GM18519 (cell line): ENCODE results near the gene VWA1.
"Not testable (repeated sequence)": the region's sequence is repeated elsewhere in the genome, so short reads cannot be mapped to it uniquely, and the experiment has no call there.

ENCODE experiments used
- ATAC-seq: cut with Tn5 transposase; IDR thresholded peaks from one replicate; pipeline ENCODE4 v1.9.1; 2021; ENCODE audit warnings: mild to moderate bottlenecking, moderate library complexity; ENCODE audit not compliant: unreplicated experiment, low FRiP score

The VWA1 gene

DNA sequence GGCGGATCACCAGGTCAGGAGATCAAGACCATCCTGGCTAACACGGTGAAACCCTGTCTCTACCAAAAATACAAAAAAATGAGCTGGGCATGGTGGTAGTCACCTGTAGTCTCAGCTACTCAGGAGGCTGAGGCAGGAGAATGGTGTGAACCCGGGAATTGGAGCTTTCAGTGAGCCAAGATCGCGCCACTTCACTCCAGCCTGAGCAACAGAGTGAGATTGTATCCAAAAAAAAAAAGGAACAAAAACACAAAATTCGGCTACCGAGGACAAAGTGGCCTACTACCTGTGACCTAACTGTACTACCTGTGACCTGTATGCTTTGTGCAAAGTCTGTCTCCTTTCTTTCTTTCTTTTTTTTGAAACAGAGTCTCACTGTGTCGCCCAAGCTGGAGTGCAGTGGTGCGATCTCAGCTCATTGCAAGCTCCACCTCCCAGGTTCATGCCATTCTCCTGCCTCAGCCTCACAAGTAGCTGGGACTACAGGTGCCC lies 32.5 kb upstream of the VWA1 start:
- not testable (repeated sequence) for ATAC-seq

DNA sequence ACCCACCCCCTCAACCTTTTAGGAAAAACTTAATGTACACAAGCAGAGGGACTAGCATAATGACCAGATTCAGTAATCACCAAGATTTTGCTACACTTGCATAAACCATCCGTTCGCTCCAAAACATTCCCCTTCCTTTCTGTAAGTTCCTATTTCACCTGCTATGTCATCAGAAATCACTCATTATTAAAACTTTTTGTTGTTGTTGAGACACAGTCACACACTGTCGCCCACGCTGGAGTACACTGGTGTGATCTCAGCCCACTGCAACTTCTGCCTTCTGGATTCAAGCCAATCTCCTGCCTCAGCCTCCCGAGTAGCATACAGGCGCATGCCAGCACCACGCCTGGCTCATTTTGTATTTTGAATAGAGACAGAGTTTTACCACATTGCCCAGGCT lies 31.8 kb upstream of the VWA1 start:
- ATAC-seq = no peak

DNA sequence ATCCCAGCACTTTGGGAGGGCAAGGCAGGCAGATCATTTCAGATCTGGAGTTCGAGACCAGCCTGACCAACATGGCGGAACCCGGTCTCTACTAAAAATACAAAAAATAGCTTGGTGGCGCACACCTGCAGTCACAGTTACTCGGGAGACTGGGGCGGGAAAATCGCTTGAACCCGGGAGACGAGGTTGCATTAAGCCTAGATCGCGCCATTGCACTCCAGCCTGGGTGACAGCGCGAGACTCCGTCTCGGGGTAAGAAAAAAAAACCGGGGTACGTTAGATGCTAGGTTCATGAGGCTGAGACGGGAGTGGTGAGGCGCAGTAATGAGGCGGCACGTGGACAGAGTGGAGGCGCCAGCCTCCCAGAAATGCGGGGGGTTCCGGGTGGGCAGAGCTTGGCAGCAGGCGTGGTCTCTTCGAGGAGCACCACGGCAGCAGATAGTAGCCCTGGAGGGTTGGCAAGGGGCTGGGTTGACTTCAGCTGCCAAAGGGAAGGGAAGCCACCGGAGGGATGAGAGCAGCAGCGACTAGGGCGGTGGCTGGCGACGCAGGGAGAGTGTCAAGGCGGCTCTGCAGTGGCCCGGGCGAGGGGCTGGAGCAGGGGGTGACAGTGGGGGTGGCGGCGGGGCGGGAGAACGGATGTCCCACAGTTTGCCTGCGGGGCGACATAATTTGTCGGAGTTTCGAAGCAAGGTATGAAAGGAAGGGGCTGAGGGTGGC lies 29.2 kb upstream of the VWA1 start:
- ATAC-seq = no peak

DNA sequence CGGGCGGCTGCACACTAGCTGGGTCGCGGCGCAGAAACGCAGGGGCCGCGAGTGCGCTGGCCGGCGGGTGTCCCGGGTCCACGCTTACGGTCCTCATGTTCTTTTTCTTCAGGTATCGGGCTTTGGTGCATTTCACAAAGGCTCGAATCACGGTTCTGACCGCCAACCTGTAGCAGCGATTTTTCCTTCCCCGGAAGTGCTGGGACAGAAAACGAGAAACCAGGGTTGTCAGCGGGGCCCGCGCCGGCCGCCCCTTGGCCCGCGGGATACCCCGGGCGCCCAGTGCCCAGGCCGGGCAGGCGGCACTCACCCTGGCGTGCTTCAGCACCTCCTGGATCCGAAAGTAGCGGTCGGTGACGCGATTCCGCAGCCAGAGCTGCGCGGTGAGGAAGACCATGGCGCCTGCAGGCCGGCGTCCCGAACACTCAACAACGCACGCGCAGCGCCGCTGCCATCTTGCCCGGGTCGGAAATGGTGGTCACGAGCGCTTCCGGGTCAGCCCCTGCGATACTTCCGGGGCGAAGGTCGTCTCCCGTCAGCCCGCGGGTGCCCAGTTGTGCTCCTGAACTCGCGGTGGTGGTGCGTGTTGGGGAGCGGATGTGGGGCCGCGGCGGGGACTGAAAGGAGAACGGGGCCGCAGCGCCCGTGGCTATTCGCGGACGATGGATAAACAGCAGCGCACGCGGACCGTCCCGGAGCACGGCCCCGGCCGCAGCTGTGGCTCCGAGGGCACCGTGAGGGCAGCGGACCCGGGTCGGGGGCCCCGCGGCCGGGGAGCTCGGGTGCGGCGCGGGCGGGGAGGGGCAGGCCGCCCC lies 28.5 kb upstream of the VWA1 start, which contains the start of gene MRPL20:
Gene MRPL20 (minus strand): TSS at position 473 of the 815 bp plus-strand sequence. CDS start 76 bp downstream, at position 397.
- peak; percentile 61 for ATAC-seq

DNA sequence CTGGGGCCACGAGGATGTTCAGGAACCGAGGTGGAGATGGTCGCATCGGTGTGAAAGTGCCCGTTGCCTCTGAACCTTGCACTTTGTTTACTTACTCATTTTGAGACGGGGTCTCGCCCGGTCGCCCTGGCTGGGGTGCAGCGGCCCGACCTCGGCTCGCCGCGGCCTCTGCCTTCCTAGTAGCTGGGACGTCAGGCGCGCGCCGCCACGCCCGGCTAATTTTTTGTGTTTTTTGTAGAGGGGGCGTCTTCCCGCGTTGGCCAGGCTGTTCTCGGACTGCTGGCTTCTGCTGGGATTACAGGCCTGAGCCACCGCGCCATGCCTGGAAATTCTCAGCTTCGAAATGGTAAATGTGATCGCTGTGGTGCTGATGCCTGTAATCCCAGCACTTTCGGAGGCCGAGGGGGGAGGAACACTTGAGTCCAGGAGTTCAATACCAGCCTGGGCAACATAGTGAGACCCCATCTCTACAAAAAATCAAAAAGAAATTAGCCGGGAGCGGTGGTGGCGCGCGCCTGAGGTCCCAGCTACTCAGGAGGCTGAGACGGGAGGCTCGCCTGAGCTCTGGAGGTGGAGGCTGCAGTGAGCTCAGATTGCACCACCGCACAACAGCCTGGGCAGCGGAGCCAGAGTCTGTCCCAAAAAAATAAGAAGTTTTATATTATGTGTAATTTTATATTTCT lies 27.7 kb upstream of the VWA1 start:
- ATAC-seq = no peak

DNA sequence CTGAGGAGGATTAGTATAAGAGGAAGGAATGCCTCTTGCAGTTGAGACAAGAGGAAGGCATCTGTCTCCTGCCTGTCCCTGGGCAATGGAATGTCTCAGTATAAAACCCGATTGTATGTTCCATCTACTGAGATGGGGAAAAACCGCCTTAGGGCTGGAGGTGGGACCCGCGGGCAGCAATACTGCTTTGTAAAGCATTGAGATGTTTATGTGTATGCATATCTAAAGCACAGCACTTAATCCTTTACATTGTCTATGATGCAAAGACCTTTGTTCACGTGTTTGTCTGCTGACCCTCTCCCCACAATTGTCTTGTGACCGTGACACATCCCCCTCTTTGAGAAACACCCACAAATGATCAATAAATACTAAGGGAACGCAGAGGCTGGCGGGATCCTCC lies 25.3 kb upstream of the VWA1 start:
- ATAC-seq = not testable (repeated sequence)

DNA sequence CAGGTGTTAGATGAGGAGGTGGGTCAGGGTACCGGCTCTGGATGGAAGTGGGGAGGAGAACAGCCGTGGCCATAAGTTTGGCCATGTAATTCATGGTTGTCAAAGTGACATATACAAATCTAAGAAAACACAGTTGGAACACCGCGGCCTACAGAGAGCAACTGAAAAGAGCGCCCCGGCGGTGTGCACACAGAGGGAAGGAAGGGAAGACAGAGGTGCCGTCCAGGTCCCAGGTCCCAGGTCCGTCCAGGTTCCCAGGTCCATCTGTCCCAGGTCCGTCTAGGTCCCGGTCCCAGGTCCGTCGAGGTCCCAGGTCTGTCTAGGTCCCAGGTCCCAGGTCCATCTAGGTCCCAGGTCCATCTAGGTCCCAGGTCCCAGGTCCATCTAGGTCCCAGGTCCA lies 23.9 kb upstream of the VWA1 start:
- no peak for ATAC-seq

DNA sequence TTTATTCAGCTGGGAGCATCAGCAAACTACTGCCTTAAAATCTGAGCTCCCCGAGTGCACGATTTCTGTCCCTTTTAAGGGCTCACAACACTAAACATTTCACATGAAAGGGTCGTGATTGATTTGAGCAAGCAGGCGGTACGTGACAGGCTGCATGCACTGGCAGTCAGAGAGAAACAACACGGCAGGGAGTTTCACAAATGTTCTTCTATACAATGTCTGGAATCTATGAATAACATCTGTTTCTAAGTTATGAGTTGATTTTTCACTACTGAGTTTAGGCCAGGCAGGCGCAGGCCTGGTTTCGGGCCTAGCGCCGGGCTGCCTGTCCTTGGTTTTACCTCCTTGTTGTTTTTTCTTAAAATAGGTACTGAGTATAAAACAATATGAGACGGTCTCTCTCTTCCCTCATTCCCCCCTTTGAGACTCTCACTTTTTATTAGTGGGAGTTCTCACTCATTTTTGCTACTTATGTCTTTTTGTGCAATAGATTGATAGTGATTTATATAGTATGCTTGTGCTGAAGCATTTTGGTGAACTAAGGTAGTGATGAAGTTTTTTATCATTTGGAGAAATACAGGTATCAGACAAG lies 23.1 kb upstream of the VWA1 start:
- not testable (repeated sequence) for ATAC-seq

DNA sequence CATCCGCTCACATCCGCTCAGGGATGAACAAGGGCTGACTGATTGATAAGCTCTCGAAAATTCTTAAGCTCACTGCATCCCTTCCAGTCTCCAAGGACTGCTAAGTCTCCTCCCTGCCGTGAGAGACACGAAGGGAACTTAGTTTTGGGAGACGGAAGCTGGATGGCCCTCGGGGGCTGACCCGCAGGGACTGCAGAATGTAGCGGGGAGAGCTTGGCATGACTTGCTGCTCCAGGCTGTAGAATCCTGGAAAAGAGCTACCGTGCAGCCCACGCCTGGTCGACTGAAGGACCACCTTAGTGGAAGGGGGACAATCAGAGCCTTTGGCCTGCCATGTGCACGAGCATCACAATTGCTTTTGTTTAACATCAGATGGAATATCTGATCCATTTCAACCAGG lies 19.7 kb upstream of the VWA1 start:
- no peak for ATAC-seq

DNA sequence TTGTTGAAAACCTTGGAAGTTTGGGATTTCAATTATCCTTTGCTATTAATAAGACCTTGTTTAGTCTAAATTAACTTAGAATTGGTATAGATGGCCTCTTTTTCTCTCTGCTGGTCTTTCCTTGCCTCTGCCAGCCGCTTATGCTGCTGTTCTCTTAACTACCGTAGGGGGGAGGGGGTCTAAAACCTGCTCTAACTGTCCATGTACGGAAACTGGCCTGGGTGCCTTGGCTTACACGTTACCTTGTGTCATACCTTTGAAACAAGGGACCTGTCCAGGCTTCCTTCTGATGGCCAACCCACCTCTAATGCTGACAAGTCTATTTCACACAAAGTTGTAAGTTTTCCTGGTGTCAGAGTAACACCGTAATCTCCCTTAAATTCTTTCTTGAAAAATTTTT lies 18.1 kb upstream of the VWA1 start:
- ATAC-seq = not testable (repeated sequence)

DNA sequence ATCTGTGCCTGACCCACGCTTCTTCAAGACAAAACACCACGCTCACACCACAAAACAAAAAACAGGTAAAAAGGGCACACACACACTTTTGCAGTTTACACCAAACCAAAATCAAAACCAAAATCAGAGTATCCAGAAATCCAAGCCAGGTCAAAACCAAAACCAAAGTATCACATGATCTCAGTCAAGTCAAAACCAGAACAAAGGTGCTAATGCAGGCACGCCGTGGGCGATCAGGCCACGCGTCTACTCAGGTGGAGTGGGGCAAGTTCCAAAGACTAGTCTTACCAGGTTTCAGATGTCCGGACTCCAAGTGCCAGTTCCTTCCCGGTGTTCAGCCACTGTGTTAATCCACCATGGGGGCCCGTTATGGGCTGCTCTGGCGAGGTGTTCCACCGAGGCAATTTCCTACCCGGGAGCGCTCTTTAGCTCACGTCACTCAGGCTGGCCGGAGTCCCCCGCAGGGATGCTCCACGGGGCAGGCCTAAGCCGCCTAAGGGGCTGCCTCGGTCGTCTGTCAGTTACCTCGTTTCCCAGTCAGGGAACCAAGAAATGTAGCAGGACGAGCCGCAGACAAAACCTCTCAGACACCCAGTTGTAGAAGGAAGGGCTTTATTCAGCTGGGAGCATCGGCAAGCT lies 17.5 kb upstream of the VWA1 start:
- ATAC-seq = not testable (repeated sequence)

DNA sequence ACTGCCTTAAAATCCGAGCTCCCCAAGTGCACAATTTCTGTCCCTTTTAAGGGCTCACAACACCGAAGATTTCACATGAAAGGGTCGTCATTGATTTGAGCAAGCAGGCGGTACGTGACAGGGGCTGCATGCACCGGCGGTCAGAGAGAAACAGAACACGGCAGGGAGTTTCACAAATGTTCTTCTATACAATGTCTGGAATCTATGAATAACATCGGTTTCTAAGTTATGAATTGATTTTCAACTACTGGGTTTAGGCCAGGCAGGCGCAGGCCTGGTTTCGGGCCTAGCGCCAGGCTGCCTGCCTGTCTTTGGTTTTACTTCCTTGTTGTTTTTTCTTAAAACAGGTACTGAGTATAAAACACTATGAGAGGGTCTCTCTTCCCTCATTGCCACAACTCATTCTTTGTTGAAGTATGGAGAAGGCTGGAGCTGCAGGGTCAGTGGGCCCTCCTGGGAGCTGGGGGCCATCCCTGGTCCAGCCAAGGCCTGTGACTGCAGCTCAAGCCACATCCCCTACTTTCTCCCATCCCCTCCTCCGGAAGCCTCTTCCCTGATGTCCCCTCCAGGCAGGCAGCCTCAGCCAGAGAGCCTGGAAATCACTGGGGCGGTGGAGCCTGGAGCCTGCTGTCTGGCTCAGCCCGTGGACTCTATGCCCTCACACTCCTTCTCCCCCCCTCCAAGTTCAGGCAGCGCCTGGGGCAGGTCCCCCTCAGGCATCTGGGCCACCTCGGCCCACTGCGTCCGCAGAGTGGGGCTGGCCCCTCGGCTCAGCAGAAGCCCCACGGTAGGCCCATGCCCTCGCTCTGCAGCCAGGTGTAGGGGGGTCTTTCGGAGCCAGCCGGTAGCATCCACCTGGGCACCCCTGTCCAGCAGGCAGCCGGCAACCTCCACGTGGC lies 16.8 kb upstream of the VWA1 start:
- ATAC-seq = no peak

DNA sequence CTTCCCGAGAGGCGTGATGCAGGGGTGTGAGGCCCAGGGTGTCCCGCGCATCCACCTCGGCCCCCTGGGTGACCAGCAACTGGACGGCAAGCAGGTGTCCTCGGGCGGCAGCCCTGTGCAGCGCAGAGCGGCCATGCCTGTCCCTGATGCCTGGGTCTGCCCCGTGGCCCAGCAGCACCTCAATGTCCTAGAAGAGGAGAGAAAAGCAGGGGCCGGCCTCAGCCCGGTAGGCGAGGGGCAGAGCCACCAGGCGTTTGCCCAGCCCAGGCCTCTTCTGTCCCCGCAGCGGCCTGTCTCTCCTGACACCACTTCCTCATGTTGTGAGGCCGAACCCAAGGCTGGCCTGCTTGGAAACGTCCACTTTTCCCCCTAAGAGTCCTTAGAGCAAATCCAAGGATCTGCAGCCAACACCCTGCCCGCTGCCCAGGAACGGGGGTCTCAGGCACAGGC lies 16.1 kb upstream of the VWA1 start:
- ATAC-seq = no peak

DNA sequence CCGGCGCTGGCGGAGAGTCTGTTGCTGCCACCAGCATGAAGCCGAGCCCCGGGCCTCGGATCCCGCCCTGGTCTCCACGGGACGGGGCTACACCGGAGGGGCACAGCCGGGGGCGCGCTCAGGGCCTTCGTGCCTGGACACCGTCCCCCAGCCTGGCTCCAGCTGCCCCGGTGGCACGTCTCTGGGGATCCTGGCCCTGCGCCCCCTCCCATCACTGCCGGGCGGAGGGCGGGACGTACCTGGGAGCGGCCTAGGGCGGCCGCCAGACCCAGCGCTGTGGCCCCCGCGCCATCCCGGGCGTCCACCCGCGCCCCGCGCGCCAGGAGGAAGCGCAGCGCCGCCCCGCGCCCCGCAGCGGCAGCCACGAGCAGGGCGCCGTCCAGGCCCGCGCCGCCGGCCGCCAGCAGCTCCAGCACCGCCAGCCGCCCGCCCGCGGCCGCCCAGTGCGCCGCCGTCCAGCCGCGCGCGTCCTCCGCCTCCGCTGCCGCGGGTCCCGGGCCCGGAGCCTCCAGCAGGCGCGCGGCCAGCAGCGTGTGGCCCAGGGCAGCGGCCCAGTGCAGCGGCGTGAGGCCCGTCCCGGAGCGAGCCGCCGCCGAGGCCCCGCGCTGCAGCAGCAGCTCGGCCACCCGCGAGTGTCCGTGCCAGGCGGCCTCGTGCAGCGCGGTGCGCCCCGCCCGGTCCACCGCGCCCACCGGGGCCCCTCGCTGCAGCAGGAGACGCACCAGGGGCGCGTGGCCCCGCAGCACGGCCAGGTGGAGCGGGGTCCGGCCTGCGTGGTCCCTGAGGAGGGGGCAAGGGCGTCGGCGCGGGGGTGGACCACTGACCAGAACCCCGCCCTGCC lies 15.5 kb upstream of the VWA1 start:
- ATAC-seq = no peak

DNA sequence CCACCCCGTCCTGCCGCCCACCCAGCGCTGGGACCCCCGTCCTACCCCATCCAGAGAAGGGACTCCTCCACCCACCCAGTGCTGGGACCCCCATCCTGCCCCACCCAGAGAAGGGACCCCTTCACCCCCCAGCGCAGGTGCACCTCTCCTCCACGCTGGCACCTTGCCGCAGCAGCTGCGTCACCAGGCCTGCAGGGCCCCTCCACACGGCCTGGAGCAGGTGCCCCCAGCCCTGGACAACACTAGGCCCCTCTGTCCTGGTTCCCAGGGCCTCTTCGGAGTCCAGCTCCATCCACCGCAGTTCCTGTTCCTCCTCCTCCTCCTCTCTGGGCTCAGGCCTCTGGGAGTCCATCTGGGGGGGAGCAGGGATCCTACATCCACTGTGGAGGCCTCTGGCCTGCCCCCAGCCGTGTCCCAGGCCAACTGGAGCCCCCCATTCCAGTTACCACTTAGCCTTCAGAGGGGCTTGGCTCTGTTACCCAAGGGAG lies 14.8 kb upstream of the VWA1 start:
- no peak for ATAC-seq

DNA sequence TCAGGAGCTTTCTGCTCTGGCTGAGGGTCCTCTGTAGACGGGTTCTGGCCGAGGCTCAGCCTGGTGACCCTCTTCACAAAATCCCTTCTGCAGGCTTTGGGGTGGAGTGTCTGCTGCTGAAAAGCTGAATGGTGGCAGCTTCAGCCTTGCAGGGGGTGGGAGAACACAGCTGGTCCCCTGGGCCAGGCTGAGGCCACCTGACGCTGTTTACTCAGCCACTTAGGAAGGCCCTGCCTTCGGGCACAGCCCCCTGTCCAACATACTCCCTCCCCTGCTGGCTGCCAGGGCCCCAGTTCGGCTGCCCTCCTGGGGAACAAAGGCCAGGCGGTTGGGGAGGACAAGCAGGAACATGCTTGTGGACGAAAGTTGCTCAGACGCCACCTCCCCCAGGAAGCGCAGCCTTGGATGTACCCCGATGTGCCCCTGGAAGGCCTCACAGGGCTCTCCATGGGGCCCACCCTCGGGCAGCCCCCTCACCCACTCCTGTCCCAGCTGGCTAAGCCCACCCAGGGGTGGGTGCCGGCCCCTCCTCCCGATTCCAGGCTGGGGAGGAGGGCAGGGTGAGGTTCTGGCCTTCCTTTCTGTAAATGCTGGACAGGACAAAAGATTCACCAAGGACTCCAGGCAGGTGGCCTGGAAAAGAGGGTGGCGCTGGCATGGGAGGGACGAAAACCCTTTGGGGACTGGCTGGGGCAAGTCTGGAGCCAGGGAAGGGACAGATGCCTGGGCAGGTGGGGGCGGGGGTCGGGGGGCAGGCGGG lies 14.2 kb upstream of the VWA1 start, which contains the start of gene ANKRD65:
Gene ANKRD65 (minus strand): TSS at position 130 of the 760 bp plus-strand sequence. CDS start 271 bp downstream, outside the sequence.
- ATAC-seq = no peak

DNA sequence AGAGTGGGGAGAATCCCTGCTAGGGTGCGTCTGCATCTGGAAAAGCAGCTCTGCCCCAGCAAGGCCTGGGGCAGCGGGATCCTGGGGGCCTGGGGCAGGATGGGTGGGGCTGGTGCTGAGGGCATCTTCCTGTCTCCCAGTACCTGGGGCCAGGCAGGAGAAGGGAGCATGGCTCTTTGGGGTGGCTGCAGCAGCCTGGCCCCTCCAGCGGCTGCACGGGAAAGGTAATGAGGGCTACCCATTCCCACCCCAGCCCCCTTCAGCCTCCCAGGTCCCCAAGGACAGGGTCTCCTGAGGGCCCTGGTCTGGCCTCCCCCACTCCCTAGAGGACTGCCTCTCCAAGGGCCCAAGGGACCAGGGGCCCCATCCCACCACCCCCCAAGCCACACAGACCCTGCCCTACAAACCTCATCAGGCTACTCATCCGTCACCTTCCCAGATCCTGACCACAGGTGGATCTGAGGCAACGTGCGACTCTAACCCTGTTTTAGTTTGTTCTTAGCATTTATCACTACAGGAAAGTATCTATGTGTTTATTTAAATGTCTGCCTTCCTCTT lies 13.5 kb upstream of the VWA1 start:
- ATAC-seq = no peak
